HCT116 (cell line): ENCODE measurements around the gene PPIF. TPM values are rescaled to one million over a fixed set of nuclear protein-coding genes. Genes with fewer than 3 reads are reported as not detected.

Source experiments
- ATAC-seq: fragments of 200-7000 bp; cut with Tn5 transposase; 2 replicates; pipeline ENCODE4 v1.9.1; 2020; ENCODE audit warnings: mild to moderate bottlenecking, moderate library complexity
- BruUV-seq: library from RNA; stranded (reverse); fragments of 400-500 nt; replicated peaks from 2 replicates; lab custom pipeline; 2021; lab: Mats Ljungman, UMichigan
- CTCF ChIA-PET: fragments of 300-600 bp; sonication (Branson Sonifier 250); formaldehyde crosslinking; loops from one replicate; lab custom pipeline; 2021; ENCODE audit warnings: antibody characterized with exemption; lab: Charles Lee
- POLR2A ChIA-PET: fragments of 300-600, 350-600 bp; sonication (Branson Sonifier 250); formaldehyde crosslinking; loops from one replicate; lab custom pipeline; 2021; ENCODE audit warnings: antibody characterized with exemption; lab: Charles Lee
- RAD21 ChIA-PET, 2 experiments: fragments of 300-600 bp; sonication (Branson Sonifier 250); formaldehyde crosslinking; loops; one replicate each; lab custom pipeline; 2023; ENCODE audit warnings: low total read pairs in 2 of 2; ENCODE audit not compliant: uncharacterized antibody in 2 of 2, unreplicated experiment in 2 of 2, low non-redundant PET in 1 of 2; lab: Charles Lee
- DNase-seq: peaks from one replicate; pipeline ENCODE4 v3.0.0-alpha.2; 2010; ENCODE audit warnings: low read depth, low spot score
- H2AFZ ChIP-seq: fragments of 200-600 bp; shearing (Covaris generic), sonication (generic); 2 replicates; pipeline ENCODE4 v1.6.1; 2017; ENCODE audit warnings: low read depth, mixed run types, mixed read lengths, antibody characterized with exemption, low read length; ENCODE audit not compliant: poor library complexity, severe bottlenecking
- H3K27ac ChIP-seq: 2 replicates; pipeline ENCODE4 v1.5.1; 2012; ENCODE audit warnings: low read depth, low read length
- H3K27me3 ChIP-seq: fragments of 200-600 bp; sonication (generic); 2 replicates; pipeline ENCODE4 v1.6.1; 2016; ENCODE audit warnings: mixed run types, low read length, mixed read lengths; ENCODE audit not compliant: insufficient read depth
- H3K36me3 ChIP-seq, 2 experiments: fragments of 200-500 bp in 1 of 2; fragments of 200-600 bp in 1 of 2; sonication (Bioruptor generic) in 1 of 2; sonication (generic) in 1 of 2; 2 replicates each; pipeline versions ENCODE4 v1.5.1 to v1.6.1; 2014 to 2016; ENCODE audit warnings: low read length in 2 of 2, inconsistent platforms in 1 of 2, mixed read lengths in 1 of 2, mixed run types in 1 of 2; ENCODE audit not compliant: insufficient read depth in 2 of 2, control insufficient read depth in 1 of 2
- H3K4me1 ChIP-seq, 2 experiments: fragments of 200-600 bp in 1 of 2; sonication (generic) in 1 of 2; 2 replicates each; pipeline versions ENCODE4 v1.5.1 to v1.6.1; 2012 to 2017; ENCODE audit warnings: low read length in 2 of 2, inconsistent platforms in 1 of 2, mild to moderate bottlenecking in 1 of 2, mixed read lengths in 1 of 2, mixed run types in 1 of 2, moderate library complexity in 1 of 2; ENCODE audit not compliant: insufficient read depth in 2 of 2, control insufficient read depth in 1 of 2
- H3K4me2 ChIP-seq: fragments of 200-600 bp; sonication (generic); 2 replicates; pipeline ENCODE4 v1.6.1; 2017; ENCODE audit warnings: mixed run types, low read length, mixed read lengths
- H3K4me3 ChIP-seq, 2 experiments: fragments of 200-600 bp in 1 of 2; sonication (generic) in 1 of 2; replicated peaks in 1 of 2; 2 replicates each; pipeline ENCODE4 v1.5.1; 2011 to 2016; ENCODE audit warnings: low read length in 2 of 2, control low read depth in 1 of 2, low read depth in 1 of 2, mild to moderate bottlenecking in 1 of 2, mixed read lengths in 1 of 2, mixed run types in 1 of 2
- H3K79me2 ChIP-seq: fragments of 200-600 bp; sonication (generic); 2 replicates; pipeline ENCODE4 v1.6.1; 2017; ENCODE audit warnings: mild to moderate bottlenecking, mixed run types, low read length, moderate library complexity, mixed read lengths; ENCODE audit not compliant: insufficient read depth
- H3K9ac ChIP-seq: fragments of 200-600 bp; sonication (generic); 2 replicates; pipeline ENCODE4 v1.6.1; 2016; ENCODE audit warnings: low read length, mixed read lengths
- H3K9me2 ChIP-seq: fragments of 200-600 bp; sonication (generic), shearing (Covaris generic); 2 replicates; pipeline ENCODE4 v1.6.1; 2017; ENCODE audit warnings: mixed run types, mild to moderate bottlenecking, moderate library complexity; ENCODE audit not compliant: insufficient read depth
- H3K9me3 ChIP-seq, 2 experiments: fragments of 200-500 bp in 1 of 2; fragments of 200-600 bp in 1 of 2; sonication (Bioruptor generic) in 1 of 2; sonication (generic) in 1 of 2; 2 replicates each; pipeline ENCODE4 v1.6.1; 2014 to 2017; ENCODE audit warnings: low read length in 2 of 2, mixed read lengths in 2 of 2, inconsistent platforms in 1 of 2, low read depth in 1 of 2, mild to moderate bottlenecking in 1 of 2, mixed run types in 1 of 2, moderate library complexity in 1 of 2; ENCODE audit not compliant: control insufficient read depth in 1 of 2, insufficient read depth in 1 of 2
- H4K20me1 ChIP-seq: fragments of 200-600 bp; sonication (generic), shearing (Covaris generic); 2 replicates; pipeline ENCODE4 v1.6.1; 2017; ENCODE audit warnings: mixed run types, mild to moderate bottlenecking, moderate library complexity; ENCODE audit not compliant: insufficient read depth
- CEBPB ChIP-seq: IDR thresholded peaks from 2 replicates; pipeline ENCODE4 v1.6.1; 2012; ENCODE audit warnings: low read depth
- EGR1 ChIP-seq: IDR thresholded peaks from 2 replicates; pipeline ENCODE4 v1.6.1; 2012; ENCODE audit warnings: low read depth
- ELF1 ChIP-seq: IDR thresholded peaks from 2 replicates; pipeline ENCODE4 v1.6.1; 2012; ENCODE audit warnings: low read depth, borderline replicate concordance
- EZH2phosphoT487 ChIP-seq: fragments of 200-600 bp; IDR thresholded peaks from 2 replicates; pipeline ENCODE4 v1.6.1; 2018; ENCODE audit warnings: antibody characterized with exemption, borderline replicate concordance
- FOSL1 ChIP-seq: IDR thresholded peaks from 2 replicates; pipeline ENCODE4 v1.6.1; 2012; ENCODE audit warnings: low read depth
- RAD21 ChIP-seq: IDR thresholded peaks from 2 replicates; pipeline ENCODE4 v1.6.1; 2012; ENCODE audit warnings: low read depth, mild to moderate bottlenecking
- SRF ChIP-seq: IDR thresholded peaks from 2 replicates; pipeline ENCODE4 v1.6.1; 2012; ENCODE audit warnings: low read depth
- TCF7L2 ChIP-seq: IDR thresholded peaks from 2 replicates; pipeline ENCODE4 v1.7.0; 2011; ENCODE audit warnings: borderline replicate concordance, inconsistent platforms; ENCODE audit not compliant: insufficient read depth, insufficient read length; ENCODE audit errors: extremely low read depth
- ZFX ChIP-seq: fragments of 450-650 bp; IDR thresholded peaks from 2 replicates; pipeline ENCODE4 v1.6.1; 2017
- ZNF274 ChIP-seq: fragments of 200-500 bp; sonication (Bioruptor generic); IDR thresholded peaks from 2 replicates; pipeline ENCODE4 v1.6.1; 2014; ENCODE audit warnings: mild to moderate bottlenecking, low read depth, low read length, inconsistent platforms
- intact Hi-C: fragments of 100-400 bp; cut with micrococcal nuclease; formaldehyde crosslinking; loops from 2 replicates; pipeline ENCODE4 v1.10.0; 2022
- total RNA-seq: library from RNA; stranded (reverse); gene quantifications from one replicate; pipeline ENCODE4 v1.2.1, GENCODE V29; 2021; ENCODE audit not compliant: unreplicated experiment
- TF ChIP-seq, protein P1 (sequence below): IDR thresholded peaks from 2 replicates; pipeline ENCODE4 v1.6.1; 2012
- TF ChIP-seq, protein P2 (sequence below): IDR thresholded peaks from 2 replicates; pipeline ENCODE4 v1.6.1; 2011; ENCODE audit warnings: mild to moderate bottlenecking, low read length, moderate library complexity; ENCODE audit not compliant: insufficient replicate concordance; ENCODE audit errors: extremely low read depth

Gene PPIF
- total RNA-seq, 1 experiment from 2014 or later: 85.0 TPM

DNA sequence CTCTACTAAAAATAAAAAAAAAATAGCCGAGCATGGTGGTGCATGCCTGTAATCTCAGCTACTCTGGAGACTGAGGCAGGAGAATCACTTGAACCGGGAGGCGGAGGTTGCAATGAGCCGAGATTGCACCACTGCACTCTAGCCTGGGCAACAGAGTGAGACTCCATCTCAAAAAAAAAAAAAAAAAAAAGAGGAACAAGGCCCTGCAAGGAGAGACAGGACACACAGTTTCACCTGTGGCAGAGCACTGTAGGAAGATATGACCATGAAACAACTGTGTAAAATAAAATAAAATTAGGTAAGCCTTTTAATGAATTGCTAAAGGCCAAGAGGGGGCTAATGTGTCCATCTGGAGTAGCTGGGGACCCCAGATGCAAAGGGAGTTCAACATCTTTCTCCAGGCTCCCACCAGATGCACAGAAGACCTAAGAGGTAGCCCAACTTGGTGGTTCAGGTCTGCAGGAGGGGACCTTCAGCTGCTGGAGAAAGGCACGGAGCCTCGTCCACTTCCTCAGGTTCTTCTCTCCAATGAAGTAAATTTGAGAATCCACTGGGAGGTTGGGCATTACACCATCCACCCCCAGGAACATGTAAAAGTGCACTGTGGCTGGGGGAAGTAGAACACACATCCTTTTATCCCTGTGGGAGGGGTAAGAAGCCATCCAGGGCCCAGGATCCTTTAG, 12.7 kb downstream of the PPIF start:
- no peaks in the 10 kb centered on the region for H3K9me3 ChIP-seq
- POLR2A ChIA-PET: no interaction called here
- intact Hi-C loops: no loop called here

DNA sequence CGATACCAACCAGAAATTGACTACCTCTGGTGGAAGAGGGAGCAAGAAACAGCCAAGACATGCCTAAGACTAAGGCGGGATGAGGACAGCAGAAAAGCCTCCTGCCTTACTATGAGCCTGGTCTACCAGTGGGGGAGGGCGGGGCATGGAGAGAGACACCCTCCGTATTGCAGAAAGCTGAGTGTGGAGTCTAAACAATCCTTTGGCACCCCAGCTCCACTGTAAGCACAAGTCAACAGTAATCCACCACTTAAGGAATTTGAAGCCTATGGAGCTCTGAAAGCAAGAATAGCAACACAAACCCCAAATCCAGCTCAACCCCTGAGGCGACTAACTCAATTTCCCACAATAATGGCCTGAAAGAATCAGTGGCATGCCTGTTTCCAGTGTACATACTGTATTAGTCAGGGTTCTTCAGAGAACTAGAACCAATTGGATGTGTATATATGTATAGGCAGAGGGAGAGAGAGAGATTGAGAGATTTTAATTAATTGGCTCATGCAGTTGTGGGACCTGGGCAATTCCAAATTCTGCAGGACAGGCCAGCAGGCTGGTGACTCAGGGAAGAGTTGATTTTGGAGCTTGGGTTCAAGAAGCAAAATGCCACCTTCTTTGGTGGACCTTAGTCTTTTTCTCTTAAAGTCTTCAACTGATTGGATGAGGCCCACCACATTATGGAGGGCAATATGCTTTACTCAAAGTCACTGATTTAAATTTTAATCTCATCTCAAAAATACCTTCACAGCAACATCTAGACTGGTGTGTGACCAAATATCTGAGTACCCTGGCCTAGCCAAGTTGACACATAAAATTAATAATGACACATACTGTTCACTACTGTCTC, 13.5 kb downstream of the PPIF start:
- DNase-seq: no peak
- RAD21 ChIA-PET: no interaction called here
- no peak for ATAC-seq
- Histone ChIP-seq H3K27me3 (no peaks in the 10 kb centered on the region), H2AFZ (no peak overlapping the region), H4K20me1 (no peaks in the 10 kb centered on the region), H3K79me2 (no peaks in the 10 kb centered on the region), H3K4me1 (no peaks in the 10 kb centered on the region), H3K27ac (no peak overlapping the region), H3K4me3 (no peak overlapping the region), H3K9me3 (no peaks in the 10 kb centered on the region), H3K36me3 (no peaks in the 10 kb centered on the region), H3K4me2 (no peak overlapping the region), H3K9ac (no peak overlapping the region), H3K9me2 (no peaks in the 10 kb centered on the region)
- POLR2A ChIA-PET: no interaction called here
- CTCF ChIA-PET: no interaction called here
- intact Hi-C loops: no loop called here
- no TSS peak for BruUV-seq
- TF ChIP-seq CEBPB: no peak
- no peak for TF ChIP-seq EGR1
- no peak for TF ChIP-seq ELF1
- TF ChIP-seq ZFX: no peak
- no peak for TF ChIP-seq TCF7L2
- no peak for TF ChIP-seq ZNF274
- TF ChIP-seq, protein P1, sequence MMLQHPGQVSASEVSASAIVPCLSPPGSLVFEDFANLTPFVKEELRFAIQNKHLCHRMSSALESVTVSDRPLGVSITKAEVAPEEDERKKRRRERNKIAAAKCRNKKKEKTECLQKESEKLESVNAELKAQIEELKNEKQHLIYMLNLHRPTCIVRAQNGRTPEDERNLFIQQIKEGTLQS: no peak
- TF ChIP-seq EZH2phosphoT487: no peak
- TF ChIP-seq RAD21: no peak
- TF ChIP-seq, protein P2, sequence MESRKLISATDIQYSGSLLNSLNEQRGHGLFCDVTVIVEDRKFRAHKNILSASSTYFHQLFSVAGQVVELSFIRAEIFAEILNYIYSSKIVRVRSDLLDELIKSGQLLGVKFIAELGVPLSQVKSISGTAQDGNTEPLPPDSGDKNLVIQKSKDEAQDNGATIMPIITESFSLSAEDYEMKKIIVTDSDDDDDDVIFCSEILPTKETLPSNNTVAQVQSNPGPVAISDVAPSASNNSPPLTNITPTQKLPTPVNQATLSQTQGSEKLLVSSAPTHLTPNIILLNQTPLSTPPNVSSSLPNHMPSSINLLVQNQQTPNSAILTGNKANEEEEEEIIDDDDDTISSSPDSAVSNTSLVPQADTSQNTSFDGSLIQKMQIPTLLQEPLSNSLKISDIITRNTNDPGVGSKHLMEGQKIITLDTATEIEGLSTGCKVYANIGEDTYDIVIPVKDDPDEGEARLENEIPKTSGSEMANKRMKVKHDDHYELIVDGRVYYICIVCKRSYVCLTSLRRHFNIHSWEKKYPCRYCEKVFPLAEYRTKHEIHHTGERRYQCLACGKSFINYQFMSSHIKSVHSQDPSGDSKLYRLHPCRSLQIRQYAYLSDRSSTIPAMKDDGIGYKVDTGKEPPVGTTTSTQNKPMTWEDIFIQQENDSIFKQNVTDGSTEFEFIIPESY: no peak
- no peak for TF ChIP-seq SRF

More for the DNA sequence above, 12.7 kb downstream of the PPIF start:
- Histone ChIP-seq H3K4me2 (no peak overlapping the region), H3K27ac (no peak overlapping the region), H3K79me2 (no peaks in the 10 kb centered on the region), H3K9ac (no peak overlapping the region), H3K9me2 (no peaks in the 10 kb centered on the region), H3K4me3 (no peak overlapping the region), H3K27me3 (no peaks in the 10 kb centered on the region), H4K20me1 (no peaks in the 10 kb centered on the region), H3K4me1 (no peaks in the 10 kb centered on the region), H3K36me3 (peaks cover 0 to 7% of the 10 kb centered on the region in 2 experiments; a peak in 1 of 4 replicates), H2AFZ (no peak overlapping the region)
- TF ChIP-seq, protein P1: no peak
- TF ChIP-seq ZFX (no peak), CEBPB (no peak), FOSL1 (no peak), EGR1 (no peak)
- ATAC-seq (no peak), DNase-seq (no peak)
- ChIA-PET RAD21 (no interaction called here), CTCF (no interaction called here)
- no TSS peak for BruUV-seq
